HG02763 (cell line): Measurements from ENCODE around the gene RFTN1.

Experiments used
- ATAC-seq: cut with Tn5 transposase; IDR thresholded peaks from one replicate; pipeline ENCODE4 v1.9.1; 2021; ENCODE audit warnings: mild to moderate bottlenecking, moderate library complexity; ENCODE audit not compliant: unreplicated experiment

The RFTN1 gene

DNA sequence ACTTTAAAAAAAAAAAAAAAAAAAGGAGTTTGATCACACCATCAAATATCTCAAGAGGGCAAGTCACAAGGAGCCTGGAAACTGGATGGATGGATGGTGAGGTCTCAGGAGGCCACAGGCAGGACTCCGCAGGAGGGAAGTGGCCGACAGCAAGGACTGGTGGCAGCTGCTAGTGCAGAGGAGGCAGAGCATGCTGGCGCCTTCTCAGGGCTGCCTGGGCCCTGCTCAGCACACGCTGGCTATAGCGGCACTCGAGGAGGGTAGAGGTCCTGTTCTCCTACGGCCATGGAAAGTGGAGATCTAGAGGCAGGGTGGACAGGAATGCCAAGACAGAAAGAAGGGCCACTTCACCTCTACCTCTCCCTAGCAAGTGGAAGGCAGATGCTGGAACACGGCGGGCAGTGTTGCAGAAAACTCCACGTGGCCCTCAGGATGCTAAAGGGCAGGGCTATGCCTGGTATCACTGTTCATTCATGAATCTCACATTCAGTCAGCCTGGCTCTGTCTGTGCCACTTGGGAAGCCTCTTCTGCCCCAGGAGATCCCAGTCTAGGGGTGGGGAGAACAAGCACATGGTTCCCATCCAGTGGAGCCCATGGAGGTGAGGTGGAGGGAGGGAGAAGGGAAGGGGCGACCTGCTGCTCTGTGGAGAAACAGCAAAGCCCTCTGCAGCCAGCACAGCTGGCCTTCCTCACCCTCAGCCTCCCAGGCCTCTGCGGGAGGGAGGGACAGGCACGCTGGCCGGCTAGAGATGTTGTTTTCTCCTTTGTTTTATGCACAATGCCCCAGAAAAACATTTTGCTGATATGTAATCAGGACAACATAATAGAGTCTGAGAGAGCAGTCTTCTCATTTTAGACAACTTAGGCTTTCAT lies 177.5 kb downstream of the RFTN1 start:
- ATAC-seq = no peak

DNA sequence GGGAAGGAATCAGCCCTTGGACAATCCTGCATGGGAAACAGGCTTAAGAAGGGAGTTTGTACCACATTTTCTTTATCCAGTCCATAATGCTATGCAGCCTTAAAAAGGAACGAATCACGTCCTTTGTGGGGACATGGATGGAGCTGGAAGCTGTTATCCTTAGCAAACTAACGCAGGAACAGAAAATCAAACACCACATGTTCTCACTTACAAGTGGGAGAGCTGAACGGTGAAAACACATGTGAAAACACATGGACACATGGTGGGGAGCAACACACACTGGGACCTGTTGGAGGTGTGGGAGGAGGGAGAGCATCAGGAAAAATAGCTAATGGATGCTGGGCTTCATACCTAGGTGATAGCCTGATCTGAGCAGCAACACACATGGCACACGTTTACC lies 178.2 kb downstream of the RFTN1 start:
- no peak for ATAC-seq

DNA sequence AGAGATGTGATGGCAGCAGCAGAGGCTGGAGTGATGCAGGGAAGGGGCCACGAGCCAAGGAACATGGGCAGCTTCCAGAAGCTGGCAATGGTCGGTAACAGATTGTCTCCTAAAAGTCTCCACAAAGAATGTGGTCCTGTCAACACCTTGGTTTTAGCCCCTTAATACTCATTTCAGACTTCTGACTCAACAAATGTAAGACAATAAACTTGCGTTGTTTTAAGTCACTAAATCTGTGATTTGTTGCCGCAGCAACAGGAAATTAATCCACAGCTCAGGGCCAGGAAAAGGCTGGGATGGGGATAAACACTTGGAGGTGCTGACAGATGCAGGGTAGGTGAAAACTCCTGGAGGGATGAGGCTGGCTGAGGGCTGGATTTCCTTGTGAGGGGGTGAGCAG lies 178.6 kb downstream of the RFTN1 start:
- ATAC-seq = no peak

DNA sequence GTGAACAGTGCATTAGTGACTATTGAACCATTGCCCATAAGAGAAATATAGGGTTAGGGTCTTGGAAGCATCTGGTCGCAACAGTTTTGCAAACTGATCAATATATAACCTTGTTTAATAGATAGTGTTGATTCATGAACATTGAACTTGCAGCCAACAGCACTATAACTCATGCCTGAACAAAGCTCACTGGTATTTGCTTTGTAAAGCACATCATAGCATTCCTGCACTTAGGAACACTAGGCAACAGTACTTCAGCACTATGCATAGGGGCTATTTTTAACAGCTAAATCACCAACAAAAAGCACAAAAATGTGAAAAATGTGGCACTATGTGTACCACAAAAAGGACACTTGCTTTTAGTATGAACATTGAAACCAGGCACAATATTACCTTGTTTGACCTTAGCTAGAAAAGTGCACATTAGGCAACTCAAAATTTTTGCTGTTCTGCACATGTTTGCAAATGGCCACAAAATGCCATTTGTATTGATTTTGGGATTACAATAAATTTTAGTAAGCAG lies 180.5 kb downstream of the RFTN1 start:
- no peak for ATAC-seq

DNA sequence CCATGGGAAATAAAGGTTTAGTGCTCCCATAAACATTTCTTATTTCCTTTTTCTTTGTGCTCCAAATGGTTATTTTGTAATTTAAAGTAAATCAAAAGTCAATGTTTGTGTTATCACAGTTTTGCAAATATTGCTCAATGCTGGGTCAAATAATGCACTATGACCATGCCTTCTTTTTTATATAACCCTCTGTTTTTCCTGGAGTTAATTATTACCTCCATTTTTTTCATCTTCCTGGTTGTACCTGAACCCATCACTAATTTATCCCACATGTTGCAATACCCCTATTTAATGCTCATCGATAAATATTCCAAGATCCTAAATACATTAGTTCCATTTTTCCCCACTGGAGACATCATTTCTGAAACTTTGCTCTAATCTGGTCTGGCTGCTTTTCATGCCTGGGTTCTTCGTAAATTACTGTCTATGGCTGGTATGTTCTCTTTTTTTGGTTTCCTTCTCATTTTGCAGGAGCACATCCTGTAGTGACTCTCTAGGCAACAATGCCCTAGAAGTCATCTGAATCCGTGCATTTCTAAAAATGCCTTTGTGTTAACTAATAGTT lies 182.1 kb downstream of the RFTN1 start:
- no peak for ATAC-seq

DNA sequence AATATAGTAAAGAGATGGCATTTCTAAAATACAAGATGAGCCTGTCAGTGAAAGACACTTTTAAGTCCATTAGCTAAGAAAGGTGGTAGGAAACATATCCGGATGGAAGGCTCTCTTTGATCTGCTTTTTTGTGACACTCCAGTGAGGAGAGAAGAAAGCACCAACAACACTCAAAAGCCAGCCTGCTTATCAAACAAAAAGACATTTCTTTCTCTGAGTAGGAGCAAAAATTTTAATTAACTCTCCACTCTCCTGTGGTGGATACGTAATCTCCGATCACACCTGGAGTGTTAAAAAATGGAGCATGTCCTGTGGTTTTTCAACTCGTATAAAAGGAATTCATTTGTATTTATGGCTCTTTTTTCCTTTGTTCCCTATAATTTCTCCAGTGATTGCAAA lies 183.1 kb downstream of the RFTN1 start:
- ATAC-seq = no peak

DNA sequence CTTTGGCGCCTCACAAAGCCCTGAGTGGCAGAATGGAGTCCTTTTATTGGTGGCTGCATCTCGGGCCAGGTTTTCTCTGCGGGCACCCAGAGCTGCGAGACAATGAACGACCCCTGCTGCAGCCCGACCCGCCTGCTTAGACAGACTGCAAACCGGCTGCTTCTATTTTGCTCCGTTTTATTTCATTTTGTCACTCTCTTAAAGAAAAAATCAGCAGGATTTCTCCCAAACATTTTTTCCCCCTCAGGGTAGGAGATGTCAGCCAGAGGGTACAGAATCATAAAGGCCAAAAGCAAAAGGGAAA lies 183.7 kb downstream of the RFTN1 start:
- no peak for ATAC-seq

DNA sequence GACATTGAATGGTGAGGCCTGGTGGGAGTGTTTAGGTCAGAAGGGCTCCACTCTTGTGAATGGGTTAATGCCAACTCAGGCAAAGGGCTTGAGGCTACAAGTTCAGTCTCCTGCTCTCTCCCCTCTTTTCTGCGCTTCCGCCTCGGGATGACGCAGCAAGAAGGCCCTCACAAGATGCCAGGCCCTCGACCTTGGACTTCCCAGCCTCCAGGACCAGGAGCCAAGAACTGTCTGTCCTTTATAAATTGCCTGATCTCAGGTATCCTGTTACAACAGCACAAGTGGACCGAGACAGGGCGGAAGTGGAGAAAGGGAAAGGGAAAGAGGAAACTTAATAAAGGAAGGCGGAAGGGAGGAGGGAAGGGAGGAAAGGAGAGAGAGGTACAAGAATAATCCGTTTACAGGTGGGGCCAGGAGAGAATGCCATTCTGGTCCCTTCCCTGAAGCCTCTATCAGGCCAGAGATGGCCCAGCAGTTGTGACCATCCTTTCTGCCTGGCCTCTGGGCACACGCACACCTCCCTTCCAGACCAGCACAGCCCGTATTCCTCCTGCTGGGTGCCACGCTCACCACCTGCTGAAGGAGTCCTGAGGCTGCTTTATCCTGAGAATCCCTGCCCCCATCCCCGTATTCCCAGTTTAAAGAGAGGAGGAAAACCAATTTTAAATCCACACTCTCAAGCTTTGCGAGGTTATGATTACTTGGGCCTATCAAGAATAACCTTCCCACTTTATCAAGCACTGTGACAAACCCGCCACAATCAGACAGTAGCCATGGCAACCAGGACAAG lies 184.3 kb downstream of the RFTN1 start:
- ATAC-seq = no peak

DNA sequence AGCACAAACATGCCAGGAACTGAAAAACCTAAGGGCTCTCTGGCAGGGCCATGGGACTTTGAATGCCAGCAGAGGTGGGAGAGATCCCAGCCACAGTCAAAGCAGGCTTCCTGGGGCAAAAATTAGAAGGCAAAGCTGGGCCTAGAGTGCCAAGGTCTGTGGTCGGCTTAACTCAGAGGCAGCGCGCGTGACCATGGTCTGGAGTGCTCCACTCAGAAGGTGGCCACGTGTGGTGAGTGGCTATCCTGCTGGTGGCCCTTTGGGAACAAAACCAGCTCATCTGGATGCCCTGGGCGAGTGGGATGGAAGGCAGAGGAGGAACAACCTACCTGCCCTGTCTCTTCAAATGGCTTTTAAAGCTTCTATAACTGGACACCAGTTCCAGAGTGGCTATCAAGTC lies 185.4 kb downstream of the RFTN1 start:
- no peak for ATAC-seq

DNA sequence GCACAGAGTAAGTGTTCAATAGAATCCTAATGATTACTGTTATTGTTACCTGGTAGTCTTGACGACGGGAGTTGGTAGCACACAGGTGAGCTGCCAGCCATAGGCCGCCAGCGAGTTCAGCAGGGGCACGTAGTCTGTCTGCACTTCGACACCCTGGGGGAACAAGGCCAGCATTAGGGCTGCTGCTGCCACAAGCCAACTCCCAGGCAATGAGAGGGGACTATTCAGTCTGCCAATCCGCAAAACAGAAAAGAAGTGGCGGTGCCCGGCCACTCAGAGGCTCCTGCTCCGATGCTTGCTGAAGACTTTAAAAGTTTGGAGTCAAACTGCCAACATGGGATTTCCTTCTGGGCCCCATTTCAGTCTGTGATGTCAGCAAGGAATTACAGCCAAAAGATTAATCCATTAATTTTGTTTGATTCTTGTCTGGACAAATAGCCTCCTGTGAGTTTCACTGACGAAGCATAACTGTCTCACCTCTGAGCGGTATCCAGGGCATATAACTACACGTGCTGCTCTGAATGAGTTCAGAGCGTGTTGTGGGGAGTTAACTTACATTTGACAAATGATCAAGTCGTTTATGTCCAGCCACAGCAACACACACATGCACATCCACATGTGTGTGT lies 186.7 kb downstream of the RFTN1 start:
- no peak for ATAC-seq

DNA sequence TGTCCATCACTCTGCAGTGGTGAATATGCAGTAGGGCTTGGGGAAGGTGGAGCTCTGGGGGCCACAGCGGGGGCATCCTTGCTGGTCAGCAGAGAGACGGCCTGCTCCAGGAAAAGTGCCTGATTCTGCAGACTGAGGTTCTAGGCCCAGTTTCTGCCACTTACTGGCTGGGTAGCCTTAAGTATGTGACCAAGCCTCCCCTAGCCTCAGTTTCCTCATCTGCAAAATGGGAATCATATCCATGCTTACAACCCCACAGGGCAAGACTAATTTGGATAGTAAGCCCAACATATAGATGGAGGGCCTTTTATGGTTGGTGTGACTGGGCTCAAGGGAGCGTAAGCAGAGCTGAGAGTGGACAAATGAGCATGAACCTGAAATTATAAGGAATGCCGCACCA lies 187.6 kb downstream of the RFTN1 start:
- no peak for ATAC-seq

DNA sequence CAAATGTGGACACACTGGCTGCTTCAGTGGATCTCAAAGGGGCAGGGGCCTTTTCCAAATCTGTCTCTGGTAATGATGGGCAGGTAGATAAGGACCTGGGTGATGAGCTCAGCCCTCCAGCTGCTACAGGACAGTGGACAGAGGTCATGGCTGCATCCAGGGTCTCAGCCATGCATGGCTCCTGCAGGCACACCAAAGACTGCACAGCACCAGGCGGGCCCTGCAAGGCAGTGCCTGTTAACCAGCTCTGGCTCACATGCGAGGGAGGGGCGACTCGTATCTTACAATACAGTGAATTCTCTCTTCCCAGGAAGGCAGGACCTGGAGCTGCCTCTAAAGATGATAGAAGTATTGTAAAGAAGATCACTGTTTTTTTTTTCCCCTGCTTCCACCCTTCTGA lies 189.8 kb downstream of the RFTN1 start:
- ATAC-seq = no peak

DNA sequence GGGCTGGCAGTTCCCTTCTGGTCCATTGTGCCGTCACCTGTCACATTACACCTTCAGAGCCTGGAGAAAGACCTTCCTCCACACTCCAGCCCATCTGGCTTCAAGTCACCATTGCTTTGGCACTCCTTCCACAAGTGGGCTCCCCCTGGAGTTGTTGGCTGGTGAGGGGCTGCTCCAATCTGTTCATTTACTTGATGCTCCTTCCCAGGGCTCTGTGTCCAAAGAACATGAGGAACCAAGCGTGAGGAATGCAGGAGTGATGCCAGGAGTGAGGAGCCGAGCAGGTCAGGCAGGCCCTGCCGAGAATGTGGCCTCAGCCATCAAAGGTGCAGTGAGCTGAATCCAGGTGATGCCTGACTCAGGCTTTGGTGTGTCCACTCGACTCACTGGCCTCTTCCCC lies 191.3 kb downstream of the RFTN1 start:
- no peak for ATAC-seq

DNA sequence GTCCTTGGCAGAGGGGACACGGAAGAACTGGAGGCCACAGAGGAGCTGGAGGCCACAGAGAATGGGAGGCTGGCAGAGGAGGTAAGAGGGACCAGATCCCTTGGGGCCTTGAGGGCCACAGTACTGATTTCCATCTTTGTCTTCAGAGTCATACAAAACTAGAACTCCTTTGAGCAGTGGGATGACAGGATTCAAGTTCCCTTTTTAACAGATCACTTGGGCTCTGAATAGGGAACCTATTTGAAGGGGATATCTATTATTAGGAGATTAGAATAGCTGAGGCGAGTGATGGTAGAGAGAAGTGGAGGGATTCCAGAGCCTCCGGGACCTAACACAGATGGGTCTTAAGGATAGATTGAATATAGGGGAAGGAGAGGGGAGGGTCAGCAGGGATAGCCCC lies 192.8 kb downstream of the RFTN1 start:
- ATAC-seq = no peak

DNA sequence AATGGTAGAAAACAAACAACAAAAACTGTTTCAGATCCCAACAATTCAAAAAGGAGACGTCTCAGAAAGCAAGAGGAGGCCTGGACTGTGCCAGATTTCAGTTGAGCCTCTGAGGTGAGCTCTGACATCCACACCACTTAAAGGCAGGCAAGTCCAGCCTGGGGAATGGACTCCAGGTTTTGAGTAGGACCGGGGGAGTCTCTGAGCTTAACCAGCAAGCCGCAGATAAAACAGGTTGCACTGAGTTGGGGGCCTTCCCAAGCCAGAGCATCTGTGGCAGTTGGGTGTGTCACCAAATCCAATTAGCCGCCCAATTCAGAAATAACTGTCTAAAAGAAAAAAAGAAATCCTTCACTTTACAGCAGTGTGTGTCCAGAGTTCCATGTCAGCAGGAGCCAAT lies 193.8 kb downstream of the RFTN1 start:
- ATAC-seq = no peak

DNA sequence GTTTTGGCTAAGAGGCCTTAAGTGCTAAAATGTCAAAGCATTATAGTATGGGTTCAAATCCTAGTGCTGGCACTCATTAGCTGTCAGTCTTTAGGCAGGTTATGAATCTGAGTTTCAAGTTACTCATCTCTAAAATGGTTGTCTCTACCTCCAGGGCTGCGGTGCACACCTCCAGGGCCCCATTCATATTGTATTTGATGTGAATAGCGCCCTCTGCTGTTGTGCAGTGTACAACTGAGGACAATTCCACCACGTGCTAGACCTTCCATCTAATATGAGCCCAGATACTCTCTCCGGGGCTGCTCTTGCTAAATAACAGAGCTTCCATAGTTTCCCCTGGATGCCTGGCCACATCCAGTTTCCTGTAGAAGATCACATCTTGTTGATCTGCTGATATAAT lies 194.2 kb downstream of the RFTN1 start:
- no peak for ATAC-seq

DNA sequence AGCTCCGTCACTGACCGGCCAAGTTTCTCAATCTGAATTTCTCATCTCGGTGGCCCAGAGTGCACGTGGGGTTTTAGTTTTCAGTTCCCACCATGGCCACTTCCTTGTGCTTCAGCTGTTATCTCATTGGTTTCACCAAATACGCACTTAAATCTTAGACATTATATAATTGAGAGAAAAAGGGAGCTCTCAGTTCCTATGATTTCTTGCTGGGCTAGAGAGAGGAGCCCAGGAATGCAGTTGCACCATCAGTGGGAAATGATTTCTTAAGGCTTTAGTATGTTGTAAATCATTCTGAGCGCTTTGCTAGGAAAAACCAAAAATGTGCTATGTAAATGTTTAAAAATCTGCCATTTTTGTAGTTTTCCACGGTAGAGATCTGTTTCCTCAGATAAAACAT lies 195.3 kb downstream of the RFTN1 start:
- ATAC-seq = no peak

DNA sequence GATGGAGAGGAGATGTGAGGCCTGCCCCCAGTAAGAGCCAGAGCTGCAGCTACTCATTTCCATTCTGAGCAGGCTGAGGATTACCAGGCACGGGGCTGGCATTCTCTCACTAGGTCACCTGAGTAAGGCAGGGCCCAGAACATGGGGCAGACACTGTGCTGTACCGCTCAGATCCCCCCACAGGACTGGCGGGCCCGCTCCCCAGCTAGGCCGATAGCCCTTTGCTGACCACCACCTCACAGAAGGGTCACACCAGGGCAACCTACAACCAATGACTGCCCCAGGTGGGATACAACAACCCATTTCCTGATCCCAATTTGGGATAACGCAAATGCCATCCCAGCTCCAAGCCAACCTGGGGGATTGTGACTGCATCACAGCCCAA lies 195.9 kb downstream of the RFTN1 start:
- no peak for ATAC-seq

DNA sequence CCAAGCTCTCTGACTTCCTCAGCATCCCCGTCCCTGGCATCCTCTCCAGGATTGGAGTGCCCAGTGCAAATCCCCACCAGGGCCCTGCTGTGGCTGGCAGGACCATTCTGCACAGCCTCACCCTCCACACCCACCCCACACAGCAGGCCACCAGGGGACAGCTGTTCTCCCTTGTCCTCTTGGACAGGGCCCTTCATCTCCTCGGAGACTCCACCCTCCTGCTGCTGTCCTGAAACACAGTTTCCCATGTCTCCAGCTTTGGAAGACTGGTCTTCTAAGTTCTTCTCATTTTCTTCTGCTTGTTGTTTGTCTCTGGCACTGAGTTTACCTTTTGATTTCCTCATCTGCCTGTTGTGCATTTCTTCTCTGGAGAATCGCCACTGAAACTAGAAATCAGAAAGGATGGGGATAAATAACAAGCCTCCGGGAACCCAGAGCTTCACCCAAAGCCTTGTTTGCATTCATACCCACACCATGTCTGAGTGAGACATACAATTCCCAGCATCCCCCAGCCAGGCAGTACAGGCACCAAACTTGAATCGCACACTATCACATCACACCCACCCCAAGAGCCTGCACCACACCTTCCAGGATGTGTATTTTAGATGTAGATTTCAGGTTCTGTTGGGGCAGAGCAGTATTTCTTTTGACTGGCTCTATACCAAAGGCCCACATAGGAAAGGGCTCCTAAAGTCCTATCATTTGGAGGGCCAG lies 196.5 kb downstream of the RFTN1 start:
- no peak for ATAC-seq

DNA sequence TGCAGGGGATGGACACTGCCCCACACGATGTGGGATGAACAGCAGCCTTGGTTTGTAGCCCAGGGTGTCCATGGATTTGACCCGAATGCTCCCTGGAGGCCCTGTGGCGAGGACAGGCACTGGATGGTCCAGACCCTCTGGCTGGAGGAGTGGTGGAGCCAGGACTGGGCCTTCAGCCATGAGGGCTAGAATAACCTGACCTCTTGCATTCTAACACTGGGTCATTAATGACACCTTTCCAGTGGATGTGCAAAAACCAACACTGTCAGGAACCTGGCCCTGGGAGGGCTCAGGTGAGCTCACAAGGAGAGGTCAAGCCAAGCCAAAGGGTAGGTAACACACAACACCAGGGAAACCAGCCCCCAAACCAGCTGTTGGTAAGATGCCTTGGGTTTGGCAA lies 197.1 kb downstream of the RFTN1 start:
- no peak for ATAC-seq

DNA sequence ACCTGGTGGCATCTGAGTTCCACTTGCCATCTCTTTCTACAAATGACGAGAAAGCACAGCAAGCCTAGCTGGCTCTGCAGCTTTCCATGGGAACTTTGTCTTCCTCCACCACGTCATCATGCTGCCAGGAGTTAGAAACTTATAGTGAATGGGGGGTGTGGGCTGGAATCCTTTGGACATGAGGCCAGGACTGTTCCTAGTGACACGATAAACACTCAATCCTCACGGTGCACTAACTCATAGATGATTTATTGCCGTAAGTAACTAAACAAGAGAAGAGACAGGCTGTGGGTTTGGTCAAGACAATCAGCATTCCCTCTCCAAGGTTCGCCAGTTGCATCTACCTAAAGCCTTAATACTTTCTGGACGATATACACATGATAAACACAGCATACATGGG lies 197.9 kb downstream of the RFTN1 start:
- ATAC-seq = no peak
